Stimulated activated naive CD8-positive, alpha-beta T cell treated with anti-CD3 and anti-CD28 coated beads, Interleukin-15, Interleukin-2, amounts not matched to agents 100 ng/mL and 50 ng/mL, for 24 hours (primary cell): ENCODE measurements around the gene NANOS3.

Experiments
- H3K27ac Mint-ChIP-seq: one replicate; pipeline ENCODE4 v1.8.0; 2021; ENCODE audit warnings: mild to moderate bottlenecking, mixed read lengths
- H3K27me3 Mint-ChIP-seq: one replicate; pipeline ENCODE4 v1.8.0; 2021; ENCODE audit warnings: mixed read lengths
- H3K36me3 Mint-ChIP-seq: one replicate; pipeline ENCODE4 v1.8.0; 2021; ENCODE audit warnings: low read depth, mixed read lengths
- H3K4me1 Mint-ChIP-seq: one replicate; pipeline ENCODE4 v1.8.0; 2021; ENCODE audit warnings: low read depth, mixed read lengths
- H3K4me3 Mint-ChIP-seq: one replicate; pipeline ENCODE4 v1.8.0; 2021; ENCODE audit warnings: mild to moderate bottlenecking, mixed read lengths
- H3K9me3 Mint-ChIP-seq: one replicate; pipeline ENCODE4 v1.8.0; 2021; ENCODE audit warnings: mixed read lengths

Gene NANOS3

GRCh38 chr19:13868663-13869062 lies 8.3 kb upstream of the NANOS3 start:
- H3K27ac Mint-ChIP-seq: no peak overlapping the region
- H3K36me3 Mint-ChIP-seq: no peaks in the 10 kb centered on the region
- H3K4me1 Mint-ChIP-seq: peaks cover 36% of the 10 kb centered on the region
- no peak overlapping the region for H3K4me3 Mint-ChIP-seq
- H3K27me3 Mint-ChIP-seq: peaks cover 25% of the 10 kb centered on the region
- no peaks in the 10 kb centered on the region for H3K9me3 Mint-ChIP-seq

- Mint-ChIP-seq H3K4me3 (no peak overlapping the region), H3K27ac (no peak overlapping the region), H3K9me3 (no peaks in the 10 kb centered on the region), H3K4me1 (peaks cover 30% of the 10 kb centered on the region), H3K27me3 (peaks cover 22% of the 10 kb centered on the region), H3K36me3 (no peaks in the 10 kb centered on the region)
Measured at GRCh38 chr19:13869281-13869680, 7.7 kb upstream of the NANOS3 start.

- Mint-ChIP-seq H3K4me1 (peaks cover 25% of the 10 kb centered on the region), H3K9me3 (no peaks in the 10 kb centered on the region), H3K36me3 (no peaks in the 10 kb centered on the region), H3K27me3 (peaks cover 19% of the 10 kb centered on the region), H3K27ac (no peak overlapping the region), H3K4me3 (no peak overlapping the region)
Measured at GRCh38 chr19:13870873-13871272, 6.1 kb upstream of the NANOS3 start.

GRCh38 chr19:13872339-13872694 lies 4.6 kb upstream of the NANOS3 start:
- H3K27ac Mint-ChIP-seq: no peak overlapping the region

GRCh38 chr19:13872695-13873389 lies 4.1 kb upstream of the NANOS3 start:
- Mint-ChIP-seq H3K36me3 (no peaks in the 10 kb centered on the region), H3K4me1 (peaks cover 17% of the 10 kb centered on the region), H3K9me3 (no peaks in the 10 kb centered on the region), H3K4me3 (peak overlapping the region; percentile 63), H3K27me3 (peaks cover 8% of the 10 kb centered on the region), H3K27ac (no peak overlapping the region)

More at GRCh38 chr19:13872339-13872694, 4.6 kb upstream of the NANOS3 start:
- Mint-ChIP-seq H3K27me3 (peaks cover 12% of the 10 kb centered on the region), H3K4me1 (peaks cover 17% of the 10 kb centered on the region), H3K9me3 (no peaks in the 10 kb centered on the region), H3K4me3 (peak overlapping the region; percentile 63), H3K36me3 (no peaks in the 10 kb centered on the region)

GRCh38 chr19:13873834-13874515 lies 3.0 kb upstream of the NANOS3 start:
- Mint-ChIP-seq H3K36me3 (no peaks in the 10 kb centered on the region), H3K9me3 (no peaks in the 10 kb centered on the region), H3K27ac (no peak overlapping the region), H3K4me3 (no peak overlapping the region), H3K27me3 (peaks cover 3% of the 10 kb centered on the region), H3K4me1 (peaks cover 10% of the 10 kb centered on the region)

- H3K4me1 Mint-ChIP-seq: peaks cover 14% of the 10 kb centered on the region
- no peaks in the 10 kb centered on the region for H3K36me3 Mint-ChIP-seq
- no peak overlapping the region for H3K27ac Mint-ChIP-seq
- no peak overlapping the region for H3K4me3 Mint-ChIP-seq
- no peaks in the 10 kb centered on the region for H3K9me3 Mint-ChIP-seq
- H3K27me3 Mint-ChIP-seq: peaks cover 3% of the 10 kb centered on the region
Measured at GRCh38 chr19:13875824-13876223, 1.1 kb upstream of the NANOS3 start.

- H3K4me3 Mint-ChIP-seq: no peak overlapping the region
- H3K27me3 Mint-ChIP-seq: peaks cover 3% of the 10 kb centered on the region
- H3K9me3 Mint-ChIP-seq: no peaks in the 10 kb centered on the region
- peaks cover 28% of the 10 kb centered on the region for H3K4me1 Mint-ChIP-seq
- no peak overlapping the region for H3K27ac Mint-ChIP-seq
- H3K36me3 Mint-ChIP-seq: no peaks in the 10 kb centered on the region
Measured at GRCh38 chr19:13877303-13877702, 369 bp downstream of the NANOS3 start.

- Mint-ChIP-seq H3K27me3 (no peaks in the 10 kb centered on the region), H3K36me3 (no peaks in the 10 kb centered on the region), H3K9me3 (no peaks in the 10 kb centered on the region)
Measured at GRCh38 chr19:13880059-13881043, 3.4 kb downstream of the NANOS3 start.

GRCh38 chr19:13881251-13881691 lies 4.3 kb downstream of the NANOS3 start:
- H3K9me3 Mint-ChIP-seq: no peaks in the 10 kb centered on the region
- no peak overlapping the region for H3K27ac Mint-ChIP-seq
- peak overlapping the region; percentile 32 for H3K4me3 Mint-ChIP-seq
- H3K36me3 Mint-ChIP-seq: no peaks in the 10 kb centered on the region
- H3K4me1 Mint-ChIP-seq: peaks cover 33% of the 10 kb centered on the region
- no peaks in the 10 kb centered on the region for H3K27me3 Mint-ChIP-seq

More at GRCh38 chr19:13880059-13881043, 3.4 kb downstream of the NANOS3 start:
- Mint-ChIP-seq H3K27ac (peak overlapping the region; percentile 70), H3K4me1 (peaks cover 28% of the 10 kb centered on the region), H3K4me3 (peak overlapping the region; percentile 43)

GRCh38 chr19:13881692-13882418 lies 4.9 kb downstream of the NANOS3 start:
- Mint-ChIP-seq H3K9me3 (no peaks in the 10 kb centered on the region), H3K4me1 (peaks cover 37% of the 10 kb centered on the region), H3K4me3 (peak overlapping the region; percentile 32)

GRCh38 chr19:13882419-13882795 lies 5.5 kb downstream of the NANOS3 start:
- Mint-ChIP-seq H3K4me1 (peaks cover 38% of the 10 kb centered on the region), H3K36me3 (no peaks in the 10 kb centered on the region), H3K9me3 (no peaks in the 10 kb centered on the region), H3K27me3 (no peaks in the 10 kb centered on the region), H3K4me3 (peak overlapping the region; percentile 32), H3K27ac (no peak overlapping the region)

More at GRCh38 chr19:13881692-13882418, 4.9 kb downstream of the NANOS3 start:
- Mint-ChIP-seq H3K36me3 (no peaks in the 10 kb centered on the region), H3K27me3 (no peaks in the 10 kb centered on the region), H3K27ac (peak overlapping the region; percentile 78)

- H3K36me3 Mint-ChIP-seq: no peaks in the 10 kb centered on the region
- H3K4me1 Mint-ChIP-seq: peaks cover 41% of the 10 kb centered on the region
- H3K27me3 Mint-ChIP-seq: no peaks in the 10 kb centered on the region
- H3K9me3 Mint-ChIP-seq: no peaks in the 10 kb centered on the region
- no peak overlapping the region for H3K27ac Mint-ChIP-seq
- H3K4me3 Mint-ChIP-seq: no peak overlapping the region
Measured at GRCh38 chr19:13882836-13883235, 5.9 kb downstream of the NANOS3 start.

GRCh38 chr19:13883516-13884064 lies 6.7 kb downstream of the NANOS3 start:
- Mint-ChIP-seq H3K9me3 (no peaks in the 10 kb centered on the region), H3K4me1 (peaks cover 41% of the 10 kb centered on the region), H3K36me3 (no peaks in the 10 kb centered on the region), H3K27me3 (no peaks in the 10 kb centered on the region), H3K27ac (peak overlapping the region; percentile 10), H3K4me3 (no peak overlapping the region)
